NCI-H1092 treated with DMSO at 0.1 percent for 48 hours (cell line): ENCODE results near the gene MYL3.

Source experiments
- DNase-seq: peaks from one replicate; lab custom pipeline; 2025; lab: John Stamatoyannopoulos, UW

MYL3 gene

GRCh38 chr3:46883054-46883829, 20.0 kb upstream of the MYL3 start:
- no peak for DNase-seq

GRCh38 chr3:46882377-46883053, 19.3 kb upstream of the MYL3 start:
- no peak for DNase-seq

GRCh38 chr3:46881596-46882376, 18.5 kb upstream of the MYL3 start:
- no peak for DNase-seq

- DNase-seq: no peak
Observed at GRCh38 chr3:46880884-46881595, 17.8 kb upstream of the MYL3 start.

- no peak for DNase-seq
Observed at GRCh38 chr3:46878781-46879436, 15.7 kb upstream of the MYL3 start.

GRCh38 chr3:46877406-46878125, 14.3 kb upstream of the MYL3 start, which contains the start of gene PTH1R:
TSS of gene PTH1R (plus strand) at chr3:46877721. CDS start at chr3:46883560, 5,839 bp downstream.
- no peak for DNase-seq

- no peak for DNase-seq
Observed at GRCh38 chr3:46876313-46877300, 13.4 kb upstream of the MYL3 start.

- no peak for DNase-seq
Observed at GRCh38 chr3:46875560-46875959, 12.3 kb upstream of the MYL3 start.

- no peak for DNase-seq
Observed at GRCh38 chr3:46874430-46874829, 11.2 kb upstream of the MYL3 start.

GRCh38 chr3:46873521-46873920, 10.3 kb upstream of the MYL3 start:
- no peak for DNase-seq

- no peak for DNase-seq
Observed at GRCh38 chr3:46871222-46871621, 8.0 kb upstream of the MYL3 start.

GRCh38 chr3:46870651-46871050, 7.4 kb upstream of the MYL3 start:
- no peak for DNase-seq

GRCh38 chr3:46869440-46869839, 6.2 kb upstream of the MYL3 start:
- DNase-seq: no peak

GRCh38 chr3:46868948-46869347, 5.7 kb upstream of the MYL3 start:
- DNase-seq: no peak

- no peak for DNase-seq
Observed at GRCh38 chr3:46868287-46868686, 5.0 kb upstream of the MYL3 start.

- no peak for DNase-seq
Observed at GRCh38 chr3:46867550-46867898, 4.3 kb upstream of the MYL3 start.

- peak; percentile 27 for DNase-seq
Observed at GRCh38 chr3:46866720-46867549, 3.7 kb upstream of the MYL3 start.

- DNase-seq: no peak
Observed at GRCh38 chr3:46866032-46866595, 2.9 kb upstream of the MYL3 start.
